HepG2 (cell line): ENCODE results near the gene FAM111A. TPM values are rescaled to one million over a fixed set of nuclear protein-coding genes. Genes with fewer than 3 reads are reported as not detected.

Experiments
- JDP2 ChIP-seq: sonication (generic); formaldehyde crosslinking; IDR thresholded peaks from 2 replicates; pipeline ENCODE4 v1.8.1; 2022; ENCODE audit warnings: missing genetic modification reagents, borderline replicate concordance
- SAFB2 ChIP-seq: sonication (generic); formaldehyde crosslinking; IDR thresholded peaks from 2 replicates; pipeline ENCODE4 v1.5.1; 2020; ENCODE audit warnings: missing genetic modification reagents, low read depth, mild to moderate bottlenecking, borderline replicate concordance
- SYNCRIP ChIP-seq: fragments of 200-400 bp; formaldehyde crosslinking; IDR thresholded peaks from 2 replicates; pipeline ENCODE4 v1.6.1; 2018; ENCODE audit warnings: mild to moderate bottlenecking, low read depth, low read length; ENCODE audit not compliant: insufficient read depth
- ZFP62 ChIP-seq: sonication (generic); formaldehyde crosslinking; IDR thresholded peaks from 2 replicates; pipeline ENCODE4 v1.4.0; 2020; ENCODE audit warnings: missing genetic modification reagents
- ZNF160 ChIP-seq: sonication (generic); formaldehyde crosslinking; IDR thresholded peaks from 2 replicates; pipeline ENCODE4 v1.8.0; 2022; ENCODE audit warnings: mild to moderate bottlenecking, inconsistent platforms, missing genetic modification reagents
- ZNF549 ChIP-seq: sonication (generic); formaldehyde crosslinking; IDR thresholded peaks from 2 replicates; pipeline ENCODE4 v1.5.0; 2020; ENCODE audit warnings: missing genetic modification reagents
- polyA plus RNA-seq, 8 experiments: library from polyadenylated mRNA; depleted of rRNA in 3 of 8; stranded (reverse) in 7 of 8; unstranded in 1 of 8; fragments of >200 nt; fragmentation: Illumina TruSeq in 4 of 8; extraction: Trizol in 4 of 8; gene quantifications; 2 replicates each; pipeline versions ENCODE4 v1.2.1 to v1.2.3, GENCODE V29; 2011 to 2016; ENCODE audit warnings: low read depth in 4 of 8, missing spikeins in 1 of 8, mixed read lengths in 1 of 8; ENCODE audit not compliant: insufficient read depth in 1 of 8
- total RNA-seq, 5 experiments: library from RNA; depleted of rRNA; stranded (reverse); fragments of >200 nt; fragmentation: Illumina TruSeq; extraction: Trizol; gene quantifications; 2 replicates each; pipeline ENCODE4 v1.2.3, GENCODE V29; 2016; ENCODE audit warnings: low read depth in 1 of 5
- TF ChIP-seq, protein P1 (sequence below): sonication (generic); formaldehyde crosslinking; IDR thresholded peaks from 2 replicates; pipeline ENCODE4 v1.5.0; 2020; ENCODE audit warnings: mild to moderate bottlenecking, missing genetic modification reagents, borderline replicate concordance
- TF ChIP-seq, protein P2 (sequence below): sonication (generic); formaldehyde crosslinking; IDR thresholded peaks from 2 replicates; pipeline ENCODE4 v1.4.0; 2020; ENCODE audit warnings: mild to moderate bottlenecking, missing genetic modification reagents
- TF ChIP-seq, protein P3 (sequence below): sonication (generic); formaldehyde crosslinking; IDR thresholded peaks from 2 replicates; pipeline ENCODE4 v1.5.0; 2020; ENCODE audit warnings: missing genetic modification reagents
- TF ChIP-seq, protein P4 (sequence below): sonication (generic); formaldehyde crosslinking; IDR thresholded peaks from 2 replicates; pipeline ENCODE4 v1.4.0; 2020; ENCODE audit warnings: missing genetic modification reagents, borderline replicate concordance
- TF ChIP-seq, protein P5 (sequence below): sonication (generic); formaldehyde crosslinking; conservative IDR thresholded peaks from 2 replicates; pipeline ENCODE4 v1.5.0; 2020; ENCODE audit warnings: missing genetic modification reagents

The FAM111A gene
- total and polyA plus RNA-seq, 2 of the 13 experiments (the other 11 are each of a cell fraction or from before 2014, with no cell fraction given): 3.2 to 13.5 TPM

DNA sequence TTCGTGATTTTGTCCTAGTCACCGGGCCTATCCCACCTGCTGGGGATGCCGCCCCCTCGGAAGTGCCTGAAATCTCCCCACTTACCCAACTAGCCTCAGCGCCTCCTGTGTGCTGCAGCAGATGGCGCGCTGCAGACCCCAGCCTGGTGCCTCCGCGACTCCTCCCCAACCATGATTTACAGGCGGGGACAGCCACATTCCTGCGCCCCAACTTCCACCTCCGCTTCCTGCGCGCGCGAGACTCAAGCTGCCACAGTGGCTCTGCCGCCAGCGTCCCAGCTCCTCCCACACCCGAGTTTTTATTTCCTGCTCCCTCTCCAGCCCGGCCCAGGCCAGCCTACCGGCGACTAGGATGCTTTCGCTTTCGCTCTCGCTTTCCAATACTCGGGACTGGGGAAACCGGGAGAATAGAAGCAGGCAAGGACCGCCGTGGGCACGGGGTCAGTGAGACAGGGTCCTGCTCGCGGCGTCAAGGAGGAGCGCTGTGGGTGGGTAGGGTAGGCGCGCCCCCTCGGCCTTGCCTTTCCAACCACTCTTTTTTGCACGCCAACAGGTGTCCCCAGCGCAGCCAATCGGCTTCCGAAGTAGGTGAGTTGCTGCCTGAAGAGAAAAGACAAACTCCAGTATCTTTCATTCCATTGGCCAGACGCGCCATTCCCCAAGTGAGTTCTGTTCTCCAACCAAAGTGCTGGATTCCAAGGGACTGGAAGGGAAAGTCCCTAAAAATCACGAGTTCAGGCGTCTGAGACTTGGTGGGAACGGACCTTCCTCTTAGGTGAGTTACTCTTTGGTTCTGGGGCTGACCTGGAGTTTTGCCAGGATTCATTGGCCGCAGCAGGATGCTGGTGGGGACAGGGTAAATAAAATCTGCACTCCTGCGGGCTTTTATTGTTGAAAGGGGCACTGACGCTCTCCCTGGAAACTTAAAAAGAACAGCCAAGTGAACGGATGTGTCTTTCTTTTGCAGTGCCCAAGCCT, at the start of gene FAM111A (continued):
- TF ChIP-seq, protein P1, sequence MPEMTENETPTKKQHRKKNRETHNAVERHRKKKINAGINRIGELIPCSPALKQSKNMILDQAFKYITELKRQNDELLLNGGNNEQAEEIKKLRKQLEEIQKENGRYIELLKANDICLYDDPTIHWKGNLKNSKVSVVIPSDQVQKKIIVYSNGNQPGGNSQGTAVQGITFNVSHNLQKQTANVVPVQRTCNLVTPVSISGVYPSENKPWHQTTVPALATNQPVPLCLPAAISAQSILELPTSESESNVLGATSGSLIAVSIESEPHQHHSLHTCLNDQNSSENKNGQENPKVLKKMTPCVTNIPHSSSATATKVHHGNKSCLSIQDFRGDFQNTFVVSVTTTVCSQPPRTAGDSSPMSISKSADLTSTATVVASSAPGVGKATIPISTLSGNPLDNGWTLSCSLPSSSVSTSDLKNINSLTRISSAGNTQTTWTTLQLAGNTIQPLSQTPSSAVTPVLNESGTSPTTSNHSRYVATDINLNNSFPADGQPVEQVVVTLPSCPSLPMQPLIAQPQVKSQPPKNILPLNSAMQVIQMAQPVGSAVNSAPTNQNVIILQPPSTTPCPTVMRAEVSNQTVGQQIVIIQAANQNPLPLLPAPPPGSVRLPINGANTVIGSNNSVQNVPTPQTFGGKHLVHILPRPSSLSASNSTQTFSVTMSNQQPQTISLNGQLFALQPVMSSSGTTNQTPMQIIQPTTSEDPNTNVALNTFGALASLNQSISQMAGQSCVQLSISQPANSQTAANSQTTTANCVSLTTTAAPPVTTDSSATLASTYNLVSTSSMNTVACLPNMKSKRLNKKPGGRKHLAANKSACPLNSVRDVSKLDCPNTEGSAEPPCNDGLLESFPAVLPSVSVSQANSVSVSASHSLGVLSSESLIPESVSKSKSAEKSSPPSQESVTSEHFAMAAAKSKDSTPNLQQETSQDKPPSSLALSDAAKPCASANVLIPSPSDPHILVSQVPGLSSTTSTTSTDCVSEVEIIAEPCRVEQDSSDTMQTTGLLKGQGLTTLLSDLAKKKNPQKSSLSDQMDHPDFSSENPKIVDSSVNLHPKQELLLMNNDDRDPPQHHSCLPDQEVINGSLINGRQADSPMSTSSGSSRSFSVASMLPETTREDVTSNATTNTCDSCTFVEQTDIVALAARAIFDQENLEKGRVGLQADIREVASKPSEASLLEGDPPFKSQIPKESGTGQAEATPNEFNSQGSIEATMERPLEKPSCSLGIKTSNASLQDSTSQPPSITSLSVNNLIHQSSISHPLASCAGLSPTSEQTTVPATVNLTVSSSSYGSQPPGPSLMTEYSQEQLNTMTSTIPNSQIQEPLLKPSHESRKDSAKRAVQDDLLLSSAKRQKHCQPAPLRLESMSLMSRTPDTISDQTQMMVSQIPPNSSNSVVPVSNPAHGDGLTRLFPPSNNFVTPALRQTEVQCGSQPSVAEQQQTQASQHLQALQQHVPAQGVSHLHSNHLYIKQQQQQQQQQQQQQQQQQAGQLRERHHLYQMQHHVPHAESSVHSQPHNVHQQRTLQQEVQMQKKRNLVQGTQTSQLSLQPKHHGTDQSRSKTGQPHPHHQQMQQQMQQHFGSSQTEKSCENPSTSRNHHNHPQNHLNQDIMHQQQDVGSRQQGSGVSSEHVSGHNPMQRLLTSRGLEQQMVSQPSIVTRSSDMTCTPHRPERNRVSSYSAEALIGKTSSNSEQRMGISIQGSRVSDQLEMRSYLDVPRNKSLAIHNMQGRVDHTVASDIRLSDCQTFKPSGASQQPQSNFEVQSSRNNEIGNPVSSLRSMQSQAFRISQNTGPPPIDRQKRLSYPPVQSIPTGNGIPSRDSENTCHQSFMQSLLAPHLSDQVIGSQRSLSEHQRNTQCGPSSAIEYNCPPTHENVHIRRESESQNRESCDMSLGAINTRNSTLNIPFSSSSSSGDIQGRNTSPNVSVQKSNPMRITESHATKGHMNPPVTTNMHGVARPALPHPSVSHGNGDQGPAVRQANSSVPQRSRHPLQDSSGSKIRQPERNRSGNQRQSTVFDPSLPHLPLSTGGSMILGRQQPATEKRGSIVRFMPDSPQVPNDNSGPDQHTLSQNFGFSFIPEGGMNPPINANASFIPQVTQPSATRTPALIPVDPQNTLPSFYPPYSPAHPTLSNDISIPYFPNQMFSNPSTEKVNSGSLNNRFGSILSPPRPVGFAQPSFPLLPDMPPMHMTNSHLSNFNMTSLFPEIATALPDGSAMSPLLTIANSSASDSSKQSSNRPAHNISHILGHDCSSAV (CRISPR knock-in tag): no peak
- TF ChIP-seq JDP2 (CRISPR knock-in tag) (no peak), SYNCRIP (no peak), ZFP62 (CRISPR knock-in tag) (no peak), SAFB2 (no peak), ZNF160 (0 out of 2 replicates have a peak, but pooled peaks have one; percentile 31), ZNF549 (CRISPR knock-in tag) (no peak)
- TF ChIP-seq, protein P2, sequence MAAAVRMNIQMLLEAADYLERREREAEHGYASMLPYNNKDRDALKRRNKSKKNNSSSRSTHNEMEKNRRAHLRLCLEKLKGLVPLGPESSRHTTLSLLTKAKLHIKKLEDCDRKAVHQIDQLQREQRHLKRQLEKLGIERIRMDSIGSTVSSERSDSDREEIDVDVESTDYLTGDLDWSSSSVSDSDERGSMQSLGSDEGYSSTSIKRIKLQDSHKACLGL (CRISPR knock-in tag): peak; percentile 47; the same call in 1 of the 2 replicates
- TF ChIP-seq, protein P3, sequence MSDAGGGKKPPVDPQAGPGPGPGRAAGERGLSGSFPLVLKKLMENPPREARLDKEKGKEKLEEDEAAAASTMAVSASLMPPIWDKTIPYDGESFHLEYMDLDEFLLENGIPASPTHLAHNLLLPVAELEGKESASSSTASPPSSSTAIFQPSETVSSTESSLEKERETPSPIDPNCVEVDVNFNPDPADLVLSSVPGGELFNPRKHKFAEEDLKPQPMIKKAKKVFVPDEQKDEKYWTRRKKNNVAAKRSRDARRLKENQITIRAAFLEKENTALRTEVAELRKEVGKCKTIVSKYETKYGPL (CRISPR knock-in tag): no peak
- TF ChIP-seq, protein P4, sequence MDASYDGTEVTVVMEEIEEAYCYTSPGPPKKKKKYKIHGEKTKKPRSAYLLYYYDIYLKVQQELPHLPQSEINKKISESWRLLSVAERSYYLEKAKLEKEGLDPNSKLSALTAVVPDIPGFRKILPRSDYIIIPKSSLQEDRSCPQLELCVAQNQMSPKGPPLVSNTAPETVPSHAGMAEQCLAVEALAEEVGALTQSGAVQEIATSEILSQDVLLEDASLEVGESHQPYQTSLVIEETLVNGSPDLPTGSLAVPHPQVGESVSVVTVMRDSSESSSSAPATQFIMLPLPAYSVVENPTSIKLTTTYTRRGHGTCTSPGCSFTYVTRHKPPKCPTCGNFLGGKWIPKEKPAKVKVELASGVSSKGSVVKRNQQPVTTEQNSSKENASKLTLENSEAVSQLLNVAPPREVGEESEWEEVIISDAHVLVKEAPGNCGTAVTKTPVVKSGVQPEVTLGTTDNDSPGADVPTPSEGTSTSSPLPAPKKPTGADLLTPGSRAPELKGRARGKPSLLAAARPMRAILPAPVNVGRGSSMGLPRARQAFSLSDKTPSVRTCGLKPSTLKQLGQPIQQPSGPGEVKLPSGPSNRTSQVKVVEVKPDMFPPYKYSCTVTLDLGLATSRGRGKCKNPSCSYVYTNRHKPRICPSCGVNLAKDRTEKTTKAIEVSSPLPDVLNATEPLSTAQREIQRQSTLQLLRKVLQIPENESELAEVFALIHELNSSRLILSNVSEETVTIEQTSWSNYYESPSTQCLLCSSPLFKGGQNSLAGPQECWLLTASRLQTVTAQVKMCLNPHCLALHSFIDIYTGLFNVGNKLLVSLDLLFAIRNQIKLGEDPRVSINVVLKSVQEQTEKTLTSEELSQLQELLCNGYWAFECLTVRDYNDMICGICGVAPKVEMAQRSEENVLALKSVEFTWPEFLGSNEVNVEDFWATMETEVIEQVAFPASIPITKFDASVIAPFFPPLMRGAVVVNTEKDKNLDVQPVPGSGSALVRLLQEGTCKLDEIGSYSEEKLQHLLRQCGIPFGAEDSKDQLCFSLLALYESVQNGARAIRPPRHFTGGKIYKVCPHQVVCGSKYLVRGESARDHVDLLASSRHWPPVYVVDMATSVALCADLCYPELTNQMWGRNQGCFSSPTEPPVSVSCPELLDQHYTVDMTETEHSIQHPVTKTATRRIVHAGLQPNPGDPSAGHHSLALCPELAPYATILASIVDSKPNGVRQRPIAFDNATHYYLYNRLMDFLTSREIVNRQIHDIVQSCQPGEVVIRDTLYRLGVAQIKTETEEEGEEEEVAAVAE (CRISPR knock-in tag): 0 out of 2 replicates have a peak, but pooled peaks have one; percentile 43
- TF ChIP-seq, protein P5, sequence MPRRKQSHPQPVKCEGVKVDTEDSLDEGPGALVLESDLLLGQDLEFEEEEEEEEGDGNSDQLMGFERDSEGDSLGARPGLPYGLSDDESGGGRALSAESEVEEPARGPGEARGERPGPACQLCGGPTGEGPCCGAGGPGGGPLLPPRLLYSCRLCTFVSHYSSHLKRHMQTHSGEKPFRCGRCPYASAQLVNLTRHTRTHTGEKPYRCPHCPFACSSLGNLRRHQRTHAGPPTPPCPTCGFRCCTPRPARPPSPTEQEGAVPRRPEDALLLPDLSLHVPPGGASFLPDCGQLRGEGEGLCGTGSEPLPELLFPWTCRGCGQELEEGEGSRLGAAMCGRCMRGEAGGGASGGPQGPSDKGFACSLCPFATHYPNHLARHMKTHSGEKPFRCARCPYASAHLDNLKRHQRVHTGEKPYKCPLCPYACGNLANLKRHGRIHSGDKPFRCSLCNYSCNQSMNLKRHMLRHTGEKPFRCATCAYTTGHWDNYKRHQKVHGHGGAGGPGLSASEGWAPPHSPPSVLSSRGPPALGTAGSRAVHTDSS: no peak
